ENCODE measurements around the gene NEK6. TPM values are rescaled to one million over a fixed set of nuclear protein-coding genes. Genes with fewer than 3 reads are reported as not detected.

NEK6 gene
- total and polyA plus RNA-seq, 3 donors from 2014 or later, result 11.5 to 21.5 (median 21.4) TPM

GRCh38 chr9:124348363-124348762 is 90.6 kb downstream of the NEK6 start:
- no peak for DNase-seq
- 87 to 91% methylated on average over 3 of the region's 3 CpGs for WGBS, 2 donors

DNA sequence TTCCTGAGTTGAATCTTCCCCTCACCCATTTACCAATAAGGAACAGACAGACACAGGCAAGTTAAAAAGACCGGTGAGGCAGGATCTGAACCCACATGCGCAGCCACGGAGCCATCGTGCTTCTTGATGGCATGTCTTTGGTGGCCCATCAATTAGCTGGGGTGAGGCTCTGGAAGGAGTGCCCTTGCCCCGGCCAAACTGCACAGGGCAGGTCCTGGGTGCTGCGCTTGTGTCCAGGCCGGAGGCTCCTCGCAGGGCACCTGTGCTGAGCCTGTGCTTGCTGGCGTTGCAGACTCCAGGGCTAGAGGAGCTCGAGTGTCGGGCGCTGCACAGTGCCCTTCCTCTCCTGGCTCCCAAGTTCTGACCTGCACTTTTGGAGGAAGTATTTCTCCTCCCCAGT is 91.1 kb downstream of the NEK6 start:
- Histone ChIP-seq H3K9me3 (no peaks in the 10 kb centered on the region), H3K27ac (no peak overlapping the region), H3K4me3 (no peak overlapping the region), H3K4me1 (peaks cover 12% of the 10 kb centered on the region), H3K27me3 (no peaks in the 10 kb centered on the region), H3K36me3 (ENCODE audit: low read depth, missing control alignments) (no peaks in the 10 kb centered on the region)
- intact Hi-C loops (cut with DNase I; ENCODE audit: low total_unique reads), result no loop called here
- no peak for DNase-seq
- 94 to 97% methylated on average over 5 to 12 of the region's 12 CpGs for WGBS, 2 donors
- no peak for TF ChIP-seq POLR2A (IDR thresholded peaks at IDR 0.05)
- TF ChIP-seq CTCF (IDR thresholded peaks at IDR 0.05), result no peak

More at GRCh38 chr9:124348363-124348762, 90.6 kb downstream of the NEK6 start:
- intact Hi-C loops (cut with DNase I; ENCODE audit: low total_unique reads), result no loop called here
- TF ChIP-seq POLR2A (IDR thresholded peaks at IDR 0.05) (no peak), CTCF (IDR thresholded peaks at IDR 0.05) (no peak)
- Histone ChIP-seq H3K27me3 (no peaks in the 10 kb centered on the region), H3K4me1 (peaks cover 12% of the 10 kb centered on the region), H3K4me3 (no peak overlapping the region), H3K36me3 (ENCODE audit: low read depth, missing control alignments) (no peaks in the 10 kb centered on the region), H3K9me3 (no peaks in the 10 kb centered on the region), H3K27ac (no peak overlapping the region)

DNA sequence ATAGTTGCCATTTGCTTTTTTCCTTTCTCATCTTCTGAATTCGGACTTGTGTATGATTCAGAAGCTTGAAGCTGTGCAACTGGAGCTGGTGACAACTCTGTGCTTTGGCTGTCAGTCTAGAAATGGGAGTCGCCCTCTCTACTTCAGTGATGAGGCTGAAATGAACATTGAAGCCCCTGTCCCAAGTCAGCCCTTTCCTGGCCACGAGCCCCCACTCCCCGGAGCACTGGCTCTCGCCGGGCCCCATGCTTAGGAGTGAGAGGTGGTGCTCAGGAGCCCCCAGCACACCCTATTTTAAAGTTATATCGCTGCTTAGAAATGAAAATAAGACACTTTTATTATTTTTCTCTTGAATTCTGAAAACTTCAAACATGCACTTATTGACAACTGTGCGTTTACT is 91.5 kb downstream of the NEK6 start:
- Histone ChIP-seq H3K4me1 (peaks cover 12% of the 10 kb centered on the region), H3K27me3 (no peaks in the 10 kb centered on the region), H3K27ac (no peak overlapping the region), H3K4me3 (no peak overlapping the region), H3K9me3 (no peaks in the 10 kb centered on the region), H3K36me3 (ENCODE audit: low read depth, missing control alignments) (no peaks in the 10 kb centered on the region)
- intact Hi-C loops (cut with DNase I; ENCODE audit: low total_unique reads), result no loop called here
- DNase-seq, result no peak
- TF ChIP-seq CTCF (IDR thresholded peaks at IDR 0.05), result no peak
- no peak for TF ChIP-seq POLR2A (IDR thresholded peaks at IDR 0.05)
- WGBS, 2 donors, result 93 to 95% methylated on average over 7 to 8 of the region's 8 CpGs

DNA sequence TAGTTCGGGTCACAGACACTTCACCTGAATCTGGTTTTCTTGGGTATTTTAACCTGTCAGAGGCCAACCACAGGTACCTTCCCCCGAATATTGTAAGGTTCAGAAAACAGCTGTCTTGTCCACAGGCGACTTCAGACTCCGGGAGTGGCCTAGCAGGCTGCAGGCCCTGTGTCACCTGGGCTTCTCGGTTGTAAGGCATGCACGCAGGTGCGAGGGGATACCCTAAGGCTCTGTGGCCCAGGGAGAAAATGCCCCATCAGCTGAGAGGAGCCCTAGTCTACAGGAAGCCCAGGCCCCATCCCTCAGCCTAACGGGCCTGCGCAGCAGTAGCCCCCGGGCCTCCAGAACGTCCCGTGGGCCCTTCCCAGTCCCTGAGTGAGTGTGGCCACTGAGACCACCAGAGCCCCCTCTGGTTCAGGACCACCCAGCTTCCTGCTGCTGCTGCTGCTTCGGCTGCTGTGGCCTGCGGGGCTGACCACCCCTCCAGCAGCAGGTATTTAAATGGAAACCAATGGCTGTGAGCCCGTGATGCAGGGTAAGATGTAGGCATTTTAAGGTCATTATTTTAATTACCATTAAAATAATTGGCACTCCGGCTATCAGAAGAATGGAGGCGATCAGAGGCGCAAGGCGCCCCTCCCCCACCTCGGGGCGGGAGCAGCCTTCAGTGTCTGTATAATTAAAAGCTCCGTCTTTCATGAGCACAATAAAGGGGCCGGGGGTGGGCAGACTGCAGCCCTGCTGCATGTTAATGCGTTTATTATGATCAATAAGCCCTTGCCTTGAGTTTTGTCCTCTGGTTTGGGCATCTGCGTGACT is 92.1 kb downstream of the NEK6 start:
- Histone ChIP-seq H3K4me3 (no peak overlapping the region), H3K27ac (no peak overlapping the region), H3K9me3 (no peaks in the 10 kb centered on the region), H3K36me3 (ENCODE audit: low read depth, missing control alignments) (no peaks in the 10 kb centered on the region), H3K4me1 (peaks cover 12% of the 10 kb centered on the region), H3K27me3 (no peaks in the 10 kb centered on the region)
- no peak for TF ChIP-seq CTCF (IDR thresholded peaks at IDR 0.05)
- no peak for TF ChIP-seq POLR2A (IDR thresholded peaks at IDR 0.05)
- no peak for DNase-seq
- 86 to 90% methylated on average over 18 to 25 of the region's 25 CpGs for WGBS, 2 donors
- intact Hi-C loops (cut with DNase I; ENCODE audit: low total_unique reads), result no loop called here

Measured in testis (tissue), 3 donors.